Thyroid gland (tissue), 4 donors: ENCODE measurements around the gene NEK6.

ENCODE experiments used
- POLR2A ChIP-seq, 2 donors: fragments of 450-650 bp; IDR thresholded peaks; one replicate each; pipeline ENCODE4 v1.6.1; 2017; ENCODE audit warnings: antibody characterized with exemption in 2 of 2, mild to moderate bottlenecking in 2 of 2, moderate library complexity in 1 of 2
- TF ChIP-seq, protein P1 (sequence below), 6 experiments: fragments of 200-600 bp in 3 of 6; fragments of 450-650 bp in 3 of 6; sonication (generic) in 3 of 6; IDR thresholded peaks; one replicate each; pipeline ENCODE4 v1.5.1; 2016 to 2019; ENCODE audit warnings: antibody characterized with exemption in 6 of 6, mild to moderate bottlenecking in 2 of 6, inconsistent platforms in 1 of 6, moderate library complexity in 1 of 6

DNA sequence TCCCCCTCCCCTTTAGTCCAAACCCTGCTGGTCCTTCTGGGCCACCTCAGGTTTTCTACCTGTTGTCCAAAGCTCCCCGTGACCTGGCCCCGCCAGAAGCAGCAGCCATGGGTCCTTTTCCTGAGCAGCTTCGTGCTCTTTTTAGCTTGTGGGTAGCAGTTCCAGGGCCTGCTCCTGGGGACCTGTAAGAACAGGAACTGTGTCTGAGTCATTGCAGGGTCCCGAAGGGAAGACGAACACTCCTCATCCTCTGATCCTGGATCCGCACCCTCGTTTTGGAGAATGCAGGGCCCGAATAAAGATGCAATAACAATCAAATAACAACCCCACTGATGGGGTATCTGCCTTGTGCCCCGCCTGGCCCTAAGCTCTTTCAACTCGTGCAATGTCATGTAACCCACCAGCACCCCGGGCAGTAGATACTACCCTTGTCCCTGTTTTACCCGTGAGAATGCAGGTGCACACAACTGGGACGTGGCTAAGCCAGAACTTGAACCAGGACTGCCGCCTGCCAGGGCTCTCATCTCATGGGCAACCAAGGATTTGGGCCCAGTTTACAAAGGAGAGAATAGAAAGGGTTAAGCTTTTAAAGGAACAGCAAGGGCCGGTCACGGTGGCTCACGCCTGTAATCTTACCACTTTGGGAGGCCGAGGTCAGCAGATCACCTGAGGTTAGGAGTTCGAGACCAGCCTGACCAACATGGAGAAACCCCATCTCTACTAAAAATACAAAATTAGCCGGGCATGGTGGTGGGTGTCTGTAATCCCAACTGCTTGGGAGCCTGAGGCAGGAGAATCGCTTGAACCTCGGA is 33.2 kb downstream of the NEK6 start:
- TF ChIP-seq, protein P1, sequence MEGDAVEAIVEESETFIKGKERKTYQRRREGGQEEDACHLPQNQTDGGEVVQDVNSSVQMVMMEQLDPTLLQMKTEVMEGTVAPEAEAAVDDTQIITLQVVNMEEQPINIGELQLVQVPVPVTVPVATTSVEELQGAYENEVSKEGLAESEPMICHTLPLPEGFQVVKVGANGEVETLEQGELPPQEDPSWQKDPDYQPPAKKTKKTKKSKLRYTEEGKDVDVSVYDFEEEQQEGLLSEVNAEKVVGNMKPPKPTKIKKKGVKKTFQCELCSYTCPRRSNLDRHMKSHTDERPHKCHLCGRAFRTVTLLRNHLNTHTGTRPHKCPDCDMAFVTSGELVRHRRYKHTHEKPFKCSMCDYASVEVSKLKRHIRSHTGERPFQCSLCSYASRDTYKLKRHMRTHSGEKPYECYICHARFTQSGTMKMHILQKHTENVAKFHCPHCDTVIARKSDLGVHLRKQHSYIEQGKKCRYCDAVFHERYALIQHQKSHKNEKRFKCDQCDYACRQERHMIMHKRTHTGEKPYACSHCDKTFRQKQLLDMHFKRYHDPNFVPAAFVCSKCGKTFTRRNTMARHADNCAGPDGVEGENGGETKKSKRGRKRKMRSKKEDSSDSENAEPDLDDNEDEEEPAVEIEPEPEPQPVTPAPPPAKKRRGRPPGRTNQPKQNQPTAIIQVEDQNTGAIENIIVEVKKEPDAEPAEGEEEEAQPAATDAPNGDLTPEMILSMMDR (IDR thresholded peaks at IDR 0.05): no peak
- no peak for TF ChIP-seq POLR2A (IDR thresholded peaks at IDR 0.05)
